Panc1 (cell line): ENCODE results near the gene INKA1. TPM values are rescaled to one million over a fixed set of nuclear protein-coding genes. Genes with fewer than 3 reads are reported as not detected.
"Not testable (repeated sequence)": the region's sequence is repeated elsewhere in the genome, so short reads cannot be mapped to it uniquely, and the experiment has no call there.

ENCODE experiments used
- ATAC-seq: fragments of 200-7000 bp; cut with Tn5 transposase; 2 replicates; pipeline ENCODE4 v1.9.1; 2020; ENCODE audit warnings: mild to moderate bottlenecking, moderate library complexity
- BruUV-seq: library from RNA; stranded (reverse); fragments of 400-500 nt; replicated peaks from 2 replicates; lab custom pipeline; 2021; lab: Mats Ljungman, UMichigan
- CTCF ChIA-PET: fragments of 300-600 bp; sonication (Branson Sonifier 250); formaldehyde crosslinking; loops from one replicate; lab custom pipeline; 2022; ENCODE audit warnings: antibody characterized with exemption; lab: Charles Lee
- POLR2A ChIA-PET: fragments of 300-600 bp; sonication (Branson Sonifier 250); formaldehyde crosslinking; loops from one replicate; lab custom pipeline; 2022; ENCODE audit warnings: antibody characterized with exemption; lab: Charles Lee
- DNase-seq: peaks from one replicate; pipeline ENCODE4 v3.0.0-alpha.2; 2010; ENCODE audit warnings: low read depth, low spot score
- H3K27ac ChIP-seq: 2 replicates; pipeline ENCODE4 v1.5.1; 2011; ENCODE audit warnings: mild to moderate bottlenecking, low read length, inconsistent platforms
- H3K27me3 ChIP-seq: fragments of 200-500 bp; sonication (Bioruptor generic); 2 replicates; pipeline ENCODE4 v1.6.0; 2014; ENCODE audit warnings: low read length, inconsistent platforms; ENCODE audit not compliant: control insufficient read depth, insufficient read depth
- H3K36me3 ChIP-seq: fragments of 200-500 bp; sonication (Bioruptor generic); 2 replicates; pipeline ENCODE4 v1.5.1; 2014; ENCODE audit warnings: inconsistent platforms, mild to moderate bottlenecking, low read length, moderate library complexity; ENCODE audit not compliant: control insufficient read depth, insufficient read depth
- H3K4me1 ChIP-seq: 2 replicates; pipeline ENCODE4 v1.5.1; 2011; ENCODE audit warnings: inconsistent platforms, mild to moderate bottlenecking, low read length, moderate library complexity; ENCODE audit not compliant: control insufficient read depth, insufficient read depth
- H3K4me3 ChIP-seq, 2 experiments: 2 replicates each; pipeline ENCODE4 v1.5.1; 2011 to 2012; ENCODE audit warnings: low read depth in 2 of 2, low read length in 2 of 2, mild to moderate bottlenecking in 2 of 2, inconsistent platforms in 1 of 2, moderate library complexity in 1 of 2
- H3K9me3 ChIP-seq: fragments of 200-500 bp; sonication (Bioruptor generic); 2 replicates; pipeline ENCODE4 v1.5.1; 2014; ENCODE audit warnings: low read depth, mild to moderate bottlenecking, inconsistent platforms, low read length, moderate library complexity; ENCODE audit not compliant: control insufficient read depth, insufficient read depth
- POLR2AphosphoS5 ChIP-seq: IDR thresholded peaks from 2 replicates; pipeline ENCODE4 v1.6.1; 2012; ENCODE audit warnings: mild to moderate bottlenecking, low read depth, low read length, moderate library complexity
- SIN3A ChIP-seq: IDR thresholded peaks from 2 replicates; pipeline ENCODE4 v1.6.1; 2012; ENCODE audit warnings: low read depth, mild to moderate bottlenecking, low read length, moderate library complexity, borderline replicate concordance; ENCODE audit not compliant: insufficient read depth
- TCF7L2 ChIP-seq: IDR thresholded peaks from 2 replicates; pipeline ENCODE4 v1.6.1; 2011; ENCODE audit warnings: mild to moderate bottlenecking, low read depth, low read length, inconsistent platforms
- in situ Hi-C: cut with HindIII; loops from 2 replicates; pipeline ENCODE4 v1.10.0; 2016; ENCODE audit warnings: low sequenced_read_pairs, low pct_unique_long_range_greater_than_20kb
- intact Hi-C: fragments of 100-400 bp; cut with micrococcal nuclease; formaldehyde crosslinking; loops from one replicate; pipeline ENCODE4 v1.10.0; 2022; ENCODE audit not compliant: unreplicated experiment
- total RNA-seq: library from RNA; stranded (reverse); gene quantifications from one replicate; pipeline ENCODE4 v1.2.1, GENCODE V29; 2021; ENCODE audit not compliant: unreplicated experiment
- TF ChIP-seq, protein P1 (sequence below), 2 experiments: IDR thresholded peaks; 2 replicates each; pipeline ENCODE4 v1.6.1; 2011 to 2012; ENCODE audit warnings: low read depth in 2 of 2, control low read depth in 1 of 2, low read length in 1 of 2, mild to moderate bottlenecking in 1 of 2, moderate library complexity in 1 of 2; ENCODE audit not compliant: insufficient read depth in 1 of 2
- TF ChIP-seq, protein P2 (sequence below): fragments of 450-650 bp; IDR thresholded peaks from 2 replicates; pipeline ENCODE4 v1.5.1; 2017; ENCODE audit warnings: mild to moderate bottlenecking

Gene INKA1
- total RNA-seq, 1 experiment from 2014 or later: 2.2 TPM

DNA sequence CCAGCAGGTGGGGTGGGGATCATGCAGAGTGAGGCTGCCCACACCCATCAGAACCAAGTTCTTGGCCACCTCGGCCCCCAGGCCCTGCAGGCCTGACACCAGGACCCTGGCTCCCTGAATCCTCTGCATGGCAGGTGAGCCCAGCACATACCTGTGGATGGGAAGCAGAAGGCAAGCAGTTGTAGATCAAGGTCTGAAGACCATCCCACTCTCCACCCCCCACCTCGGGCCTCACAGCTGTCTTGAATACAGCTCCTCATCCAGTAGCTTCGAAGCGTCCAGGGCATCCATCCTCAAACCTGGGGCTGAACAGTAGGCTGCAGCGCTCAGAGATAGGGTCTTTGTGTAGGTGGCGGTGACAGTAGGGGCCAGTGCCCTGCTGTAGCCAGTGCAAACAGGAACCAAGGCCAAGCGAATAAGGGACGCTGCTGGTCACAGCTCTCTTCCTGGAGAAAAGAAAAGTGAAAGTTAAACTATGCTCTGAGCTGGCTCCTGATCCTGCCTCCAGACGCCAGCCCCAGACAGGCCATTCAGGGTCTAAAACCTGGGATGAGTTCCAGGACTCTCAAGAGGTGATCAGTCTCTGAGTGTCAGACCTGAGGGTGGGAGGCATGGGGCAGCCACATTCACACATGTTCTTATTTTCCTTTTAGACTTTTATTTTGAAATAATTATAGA is 10.6 kb downstream of the INKA1 start, which contains the start of gene UBA7:
TSS of gene UBA7 (minus strand) at position 457 of the 678 bp plus-strand sequence. CDS start at position 291, 166 bp downstream.
- peak within 1 kb of the TSS; percentile 51 for H3K27ac ChIP-seq
- intact Hi-C loops: no loop called here
- TF ChIP-seq SIN3A: no peak
- TF ChIP-seq POLR2AphosphoS5: no peak
- TF ChIP-seq, protein P1, sequence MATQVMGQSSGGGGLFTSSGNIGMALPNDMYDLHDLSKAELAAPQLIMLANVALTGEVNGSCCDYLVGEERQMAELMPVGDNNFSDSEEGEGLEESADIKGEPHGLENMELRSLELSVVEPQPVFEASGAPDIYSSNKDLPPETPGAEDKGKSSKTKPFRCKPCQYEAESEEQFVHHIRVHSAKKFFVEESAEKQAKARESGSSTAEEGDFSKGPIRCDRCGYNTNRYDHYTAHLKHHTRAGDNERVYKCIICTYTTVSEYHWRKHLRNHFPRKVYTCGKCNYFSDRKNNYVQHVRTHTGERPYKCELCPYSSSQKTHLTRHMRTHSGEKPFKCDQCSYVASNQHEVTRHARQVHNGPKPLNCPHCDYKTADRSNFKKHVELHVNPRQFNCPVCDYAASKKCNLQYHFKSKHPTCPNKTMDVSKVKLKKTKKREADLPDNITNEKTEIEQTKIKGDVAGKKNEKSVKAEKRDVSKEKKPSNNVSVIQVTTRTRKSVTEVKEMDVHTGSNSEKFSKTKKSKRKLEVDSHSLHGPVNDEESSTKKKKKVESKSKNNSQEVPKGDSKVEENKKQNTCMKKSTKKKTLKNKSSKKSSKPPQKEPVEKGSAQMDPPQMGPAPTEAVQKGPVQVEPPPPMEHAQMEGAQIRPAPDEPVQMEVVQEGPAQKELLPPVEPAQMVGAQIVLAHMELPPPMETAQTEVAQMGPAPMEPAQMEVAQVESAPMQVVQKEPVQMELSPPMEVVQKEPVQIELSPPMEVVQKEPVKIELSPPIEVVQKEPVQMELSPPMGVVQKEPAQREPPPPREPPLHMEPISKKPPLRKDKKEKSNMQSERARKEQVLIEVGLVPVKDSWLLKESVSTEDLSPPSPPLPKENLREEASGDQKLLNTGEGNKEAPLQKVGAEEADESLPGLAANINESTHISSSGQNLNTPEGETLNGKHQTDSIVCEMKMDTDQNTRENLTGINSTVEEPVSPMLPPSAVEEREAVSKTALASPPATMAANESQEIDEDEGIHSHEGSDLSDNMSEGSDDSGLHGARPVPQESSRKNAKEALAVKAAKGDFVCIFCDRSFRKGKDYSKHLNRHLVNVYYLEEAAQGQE (IDR thresholded peaks at IDR 0.05; ENCODE audit: insufficient read depth in 1 of 2, low read depth in 2 of 2, low read length in 1 of 2): no peak
- TF ChIP-seq TCF7L2: no peak
- TF ChIP-seq, protein P2, sequence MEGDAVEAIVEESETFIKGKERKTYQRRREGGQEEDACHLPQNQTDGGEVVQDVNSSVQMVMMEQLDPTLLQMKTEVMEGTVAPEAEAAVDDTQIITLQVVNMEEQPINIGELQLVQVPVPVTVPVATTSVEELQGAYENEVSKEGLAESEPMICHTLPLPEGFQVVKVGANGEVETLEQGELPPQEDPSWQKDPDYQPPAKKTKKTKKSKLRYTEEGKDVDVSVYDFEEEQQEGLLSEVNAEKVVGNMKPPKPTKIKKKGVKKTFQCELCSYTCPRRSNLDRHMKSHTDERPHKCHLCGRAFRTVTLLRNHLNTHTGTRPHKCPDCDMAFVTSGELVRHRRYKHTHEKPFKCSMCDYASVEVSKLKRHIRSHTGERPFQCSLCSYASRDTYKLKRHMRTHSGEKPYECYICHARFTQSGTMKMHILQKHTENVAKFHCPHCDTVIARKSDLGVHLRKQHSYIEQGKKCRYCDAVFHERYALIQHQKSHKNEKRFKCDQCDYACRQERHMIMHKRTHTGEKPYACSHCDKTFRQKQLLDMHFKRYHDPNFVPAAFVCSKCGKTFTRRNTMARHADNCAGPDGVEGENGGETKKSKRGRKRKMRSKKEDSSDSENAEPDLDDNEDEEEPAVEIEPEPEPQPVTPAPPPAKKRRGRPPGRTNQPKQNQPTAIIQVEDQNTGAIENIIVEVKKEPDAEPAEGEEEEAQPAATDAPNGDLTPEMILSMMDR: no peak
- ChIA-PET POLR2A (no interaction called here), CTCF (interaction anchor here (1.2 kb wide), 1 partner anchor 28 kb away, joined by 3 read pairs; no protein-coding TSS in a partner anchor)
- DNase-seq: no peak
- in situ Hi-C loops: no loop called here
- no peaks in the 10 kb centered on the region for H3K9me3 ChIP-seq
- no peaks in the 10 kb centered on the region for H3K27me3 ChIP-seq
- no TSS peak for BruUV-seq
- peak; percentile 86 for ATAC-seq
- peak within 1 kb of the TSS; percentile 13 to 37 for H3K4me3 ChIP-seq
- H3K36me3 ChIP-seq: no peaks in the 10 kb centered on the region
- no peaks in the 10 kb centered on the region for H3K4me1 ChIP-seq

DNA sequence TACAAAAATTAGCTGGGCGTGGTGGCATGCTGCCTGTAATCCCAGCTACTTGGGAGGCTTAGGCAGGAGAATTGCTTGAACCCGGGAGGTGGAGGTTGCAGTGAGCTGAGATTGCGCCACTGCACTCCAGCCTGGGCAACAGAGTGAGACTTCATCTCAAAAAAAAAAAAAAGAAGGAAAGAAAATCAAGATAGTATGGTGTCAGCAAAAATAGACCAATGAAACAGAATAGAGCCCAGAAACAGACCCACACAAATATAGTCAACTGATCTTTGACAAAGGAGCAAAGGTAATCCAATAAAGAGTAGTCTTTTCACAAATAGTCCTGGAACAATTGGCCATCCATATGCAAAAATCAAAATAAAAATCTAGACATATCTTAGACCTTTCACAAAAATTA is 20.1 kb downstream of the INKA1 start:
- CTCF ChIA-PET: interaction anchor here (0.7 kb wide), 1 partner anchor 14 kb away, joined by 6 read pairs; no protein-coding TSS in a partner anchor
- H3K27me3 ChIP-seq, H3K27ac ChIP-seq, H3K36me3 ChIP-seq, DNase-seq, H3K4me1 ChIP-seq, in situ Hi-C loops, H3K4me3 ChIP-seq, BruUV-seq, intact Hi-C loops, POLR2A ChIA-PET, ATAC-seq, H3K9me3 ChIP-seq: not testable (repeated sequence)

DNA sequence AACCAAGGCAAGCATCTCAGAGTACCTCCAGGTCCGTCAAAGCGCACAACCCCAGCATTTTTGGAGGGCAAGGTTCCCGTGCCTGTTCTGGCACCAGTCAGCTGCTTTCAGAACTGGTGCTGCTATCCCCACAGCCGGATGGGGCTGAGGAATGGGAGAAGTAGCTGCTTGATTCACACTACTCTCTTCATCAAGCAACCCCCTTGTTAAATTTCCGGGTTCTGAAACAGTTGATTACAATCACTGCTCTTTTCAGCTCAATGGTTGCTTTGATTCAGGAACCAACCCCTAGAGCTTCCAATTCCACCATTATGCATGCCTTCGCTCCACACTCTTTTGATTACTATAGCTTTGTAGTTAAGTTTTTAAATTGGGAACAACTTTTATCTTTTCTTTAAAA is 23.0 kb downstream of the INKA1 start:
- TF ChIP-seq, protein P1 (IDR thresholded peaks at IDR 0.05; ENCODE audit: insufficient read depth in 1 of 2, low read depth in 2 of 2, low read length in 1 of 2): no peak
- no peak for TF ChIP-seq POLR2AphosphoS5
- TF ChIP-seq SIN3A: no peak
- TF ChIP-seq, protein P2: no peak
- TF ChIP-seq TCF7L2: no peak
- ATAC-seq: no peak
- no peak for DNase-seq
- no TSS peak for BruUV-seq
- intact Hi-C loops: no loop called here
- Histone ChIP-seq H3K36me3 (no peaks in the 10 kb centered on the region), H3K9me3 (no peaks in the 10 kb centered on the region), H3K4me1 (no peaks in the 10 kb centered on the region), H3K27ac (no peak overlapping the region), H3K4me3 (no peak overlapping the region), H3K27me3 (no peaks in the 10 kb centered on the region)
- in situ Hi-C loops: no loop called here
- ChIA-PET CTCF (interaction anchor here (0.7 kb wide), 1 partner anchor 83 kb away, joined by 7 read pairs; no protein-coding TSS in a partner anchor), POLR2A (no interaction called here)
